ENCODE results near the gene CHST11. TPM values are rescaled to one million over a fixed set of nuclear protein-coding genes. Genes with fewer than 3 reads are reported as not detected.

CHST11 gene
- total RNA-seq, 1 donor from 2014 or later: 20.6 TPM

- peak; percentile 66 for DNase-seq (ENCODE audit: low read depth)
These were observed 24.2 kb downstream of the CHST11 start for GRCh38 chr12:104480826-104481440.

GRCh38 chr12:104482113-104482512, 25.4 kb downstream of the CHST11 start:
- DNase-seq (ENCODE audit: low read depth): no peak

- no peak for DNase-seq (ENCODE audit: low read depth)
These were observed 26.0 kb downstream of the CHST11 start for GRCh38 chr12:104482748-104483147.

DNA sequence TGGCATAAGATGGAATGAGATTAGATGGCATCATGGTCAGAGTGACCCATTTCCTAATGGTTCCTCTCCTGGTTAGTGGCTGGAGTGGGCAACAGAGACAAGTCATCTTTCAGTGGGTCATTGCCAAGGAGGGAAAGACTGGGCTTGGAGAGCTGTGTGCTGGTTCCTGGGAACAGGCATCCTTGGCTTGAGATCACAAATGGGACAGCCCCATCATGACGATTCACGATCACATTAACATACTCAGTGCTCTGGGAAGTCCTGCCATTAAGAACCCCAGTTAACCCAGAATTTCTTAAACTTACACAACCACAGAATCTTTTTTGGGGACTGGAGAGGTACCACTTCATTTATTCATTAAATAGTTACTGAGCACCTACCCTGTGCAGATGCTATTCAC, 27.3 kb downstream of the CHST11 start:
- no peak for DNase-seq (ENCODE audit: low read depth)

DNA sequence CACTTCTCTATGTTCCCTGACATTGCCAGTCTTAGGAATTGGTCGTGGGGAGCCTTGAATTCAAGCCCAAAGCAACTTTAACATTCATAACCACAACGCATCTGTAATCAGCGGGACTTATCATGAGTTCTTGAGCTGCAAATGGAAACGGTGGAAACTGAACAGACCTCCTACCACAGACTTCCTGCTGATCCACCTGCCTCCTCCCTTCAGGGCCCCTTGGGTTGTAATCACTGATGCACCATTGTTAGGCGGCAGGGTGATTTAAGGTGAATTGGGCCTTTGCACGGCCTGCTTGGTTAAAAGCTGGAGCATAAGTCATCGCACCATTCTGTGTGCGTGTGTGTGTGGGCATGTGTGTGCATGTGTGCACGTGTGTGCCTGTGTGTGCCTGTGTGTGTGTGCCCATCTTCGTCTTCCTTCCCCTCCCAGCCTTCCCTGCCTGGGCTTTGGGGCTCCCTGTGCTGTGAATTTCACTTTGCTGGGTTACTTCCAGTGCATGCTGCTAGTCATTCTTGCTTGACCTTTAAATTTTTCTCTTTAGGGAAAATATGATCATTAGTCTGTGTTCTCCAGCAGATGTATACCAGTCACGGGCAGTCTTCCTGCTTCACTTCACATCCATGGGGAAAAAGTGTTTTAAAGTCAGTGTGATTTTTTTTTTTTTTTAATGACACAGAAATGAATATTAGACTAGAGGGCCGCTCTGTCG, 29.1 kb downstream of the CHST11 start:
- DNase-seq (ENCODE audit: low read depth): no peak

DNA sequence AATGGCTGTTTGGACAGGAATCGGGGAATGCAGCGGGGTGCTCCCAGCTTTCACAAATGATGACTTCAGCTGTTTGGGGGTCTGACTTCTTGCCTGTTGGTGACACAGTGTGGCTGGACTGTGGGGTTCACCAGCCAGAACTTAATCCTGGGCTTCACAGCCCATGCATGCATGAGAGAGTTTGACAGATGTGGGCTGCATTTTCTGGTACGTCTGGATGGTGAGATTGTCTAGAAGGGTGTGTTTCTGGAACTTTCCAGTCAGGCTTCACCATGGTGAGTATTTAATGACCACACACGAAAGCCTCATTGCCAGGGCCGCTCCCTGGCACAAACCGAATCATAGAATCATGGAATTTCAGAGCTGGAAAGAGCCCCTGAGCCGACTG, 29.6 kb downstream of the CHST11 start:
- DNase-seq (ENCODE audit: low read depth): no peak

GRCh38 chr12:104486943-104487819, 30.4 kb downstream of the CHST11 start:
- peak; percentile 48 for DNase-seq (ENCODE audit: low read depth)

DNA sequence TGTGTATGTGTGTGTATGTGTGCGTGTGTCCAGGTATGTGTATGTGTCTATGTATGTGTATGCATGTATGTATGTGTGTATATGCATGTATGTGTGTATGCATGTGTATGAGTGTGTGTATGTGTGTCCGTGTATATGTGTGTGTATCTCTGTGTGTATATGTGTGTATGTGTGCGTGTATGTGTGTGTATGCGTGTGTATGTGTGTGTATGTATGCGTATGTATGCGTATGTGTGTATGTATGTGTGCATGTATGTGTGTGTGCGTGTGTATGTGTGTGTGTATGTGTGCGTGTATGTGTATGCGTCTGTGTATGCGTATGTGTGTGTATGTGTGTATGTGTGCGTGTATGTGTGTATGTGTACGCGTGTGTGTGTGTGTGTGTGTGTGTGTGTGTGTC, 31.6 kb downstream of the CHST11 start:
- no peak for DNase-seq (ENCODE audit: low read depth)

DNA sequence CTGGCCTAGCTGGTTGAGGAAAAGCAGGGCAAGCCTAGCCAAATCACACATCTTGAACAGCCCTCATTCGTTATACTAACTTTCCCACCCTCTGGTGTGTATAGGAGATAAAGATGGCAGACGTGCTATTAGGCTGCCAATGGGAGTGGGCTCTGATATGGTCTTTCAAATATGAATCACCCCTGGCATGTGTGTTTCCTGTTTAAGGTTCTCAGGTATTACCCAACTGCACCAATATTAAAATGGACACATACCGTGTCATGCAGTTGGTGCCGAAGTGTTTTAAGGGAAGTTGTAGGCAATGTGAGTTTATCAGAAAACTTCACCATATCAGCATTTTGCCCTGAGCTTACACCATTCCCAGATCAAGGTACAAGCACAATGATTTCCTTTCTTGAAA, 33.4 kb downstream of the CHST11 start:
- DNase-seq (ENCODE audit: low read depth): no peak

- no peak for DNase-seq (ENCODE audit: low read depth)
These were observed 34.1 kb downstream of the CHST11 start for GRCh38 chr12:104490850-104491249.

DNA sequence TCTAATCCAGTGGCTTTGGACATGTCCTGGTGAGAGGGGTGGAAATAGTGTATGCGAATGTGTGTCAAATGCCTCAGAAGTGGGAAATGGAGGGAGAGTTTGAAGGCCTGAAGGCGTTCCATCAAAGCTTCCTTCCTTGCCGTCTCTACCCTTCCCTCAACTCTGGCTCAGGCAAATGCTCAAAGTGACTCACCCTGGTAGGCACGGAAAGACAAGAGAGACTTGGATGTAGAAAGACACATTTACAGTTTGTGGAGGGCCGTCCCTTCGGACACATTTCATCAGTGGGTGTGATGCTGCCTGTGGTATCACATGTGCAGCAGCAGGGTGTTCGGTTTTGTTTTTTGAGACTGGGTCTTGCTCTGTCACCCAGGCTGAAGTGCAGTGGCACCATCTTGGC, 36.7 kb downstream of the CHST11 start:
- DNase-seq (ENCODE audit: low read depth): no peak

DNA sequence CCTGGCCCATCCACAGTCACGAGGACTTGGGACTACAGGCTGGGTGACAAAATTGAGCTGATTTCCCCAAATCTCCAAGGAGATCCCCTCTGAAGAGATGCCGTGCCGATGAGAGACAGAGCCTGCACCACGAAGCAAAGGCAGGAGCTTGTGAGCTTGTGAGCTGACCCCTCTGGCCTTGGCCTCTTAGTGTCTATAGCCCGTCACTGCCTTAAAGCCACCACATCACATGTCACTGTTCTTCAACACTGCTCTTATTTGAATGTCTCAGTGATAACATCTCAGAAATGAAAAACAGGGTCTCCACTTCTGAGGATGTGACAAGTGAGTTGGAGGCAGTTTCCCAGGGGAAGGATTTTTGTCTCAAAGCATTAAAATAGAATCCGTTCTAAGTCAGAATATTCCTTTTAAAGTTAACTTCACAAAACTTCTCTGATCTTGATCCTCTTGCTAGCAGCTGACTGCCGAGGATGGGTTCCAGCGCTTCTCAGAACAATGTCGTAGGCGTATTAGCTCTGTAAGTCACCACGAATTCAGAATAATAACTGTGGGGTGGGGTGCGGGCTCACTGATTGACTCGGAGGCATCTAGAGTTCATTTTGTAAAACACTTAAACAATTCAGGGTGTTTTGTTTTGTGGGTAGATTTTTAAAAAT, 37.5 kb downstream of the CHST11 start:
- DNase-seq (ENCODE audit: low read depth): no peak

- DNase-seq (ENCODE audit: low read depth): no peak
These were observed 38.0 kb downstream of the CHST11 start for GRCh38 chr12:104494793-104495158.

- no peak for DNase-seq (ENCODE audit: low read depth)
These were observed 39.0 kb downstream of the CHST11 start for GRCh38 chr12:104495786-104496185.

DNA sequence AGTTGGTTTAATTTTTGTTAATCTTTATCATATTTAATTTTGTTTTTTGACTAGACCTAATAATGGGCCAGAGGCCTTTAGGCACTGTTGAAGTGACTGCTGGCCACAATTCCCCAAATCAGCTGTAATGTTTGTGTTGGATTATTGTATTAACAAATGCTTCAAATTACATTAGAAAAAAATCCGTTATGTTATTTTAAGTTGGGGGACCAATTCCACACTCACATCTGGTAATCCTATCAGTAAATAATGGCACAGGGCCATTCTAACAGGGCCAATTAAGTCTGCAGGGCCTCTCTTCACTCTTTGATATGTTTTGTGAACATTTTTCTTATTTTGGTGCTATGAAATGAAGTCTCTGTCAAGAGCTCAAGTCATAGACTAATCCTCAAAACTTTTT, 39.6 kb downstream of the CHST11 start:
- no peak for DNase-seq (ENCODE audit: low read depth)

- no peak for DNase-seq (ENCODE audit: low read depth)
These were observed 41.6 kb downstream of the CHST11 start for GRCh38 chr12:104498211-104498801.

DNA sequence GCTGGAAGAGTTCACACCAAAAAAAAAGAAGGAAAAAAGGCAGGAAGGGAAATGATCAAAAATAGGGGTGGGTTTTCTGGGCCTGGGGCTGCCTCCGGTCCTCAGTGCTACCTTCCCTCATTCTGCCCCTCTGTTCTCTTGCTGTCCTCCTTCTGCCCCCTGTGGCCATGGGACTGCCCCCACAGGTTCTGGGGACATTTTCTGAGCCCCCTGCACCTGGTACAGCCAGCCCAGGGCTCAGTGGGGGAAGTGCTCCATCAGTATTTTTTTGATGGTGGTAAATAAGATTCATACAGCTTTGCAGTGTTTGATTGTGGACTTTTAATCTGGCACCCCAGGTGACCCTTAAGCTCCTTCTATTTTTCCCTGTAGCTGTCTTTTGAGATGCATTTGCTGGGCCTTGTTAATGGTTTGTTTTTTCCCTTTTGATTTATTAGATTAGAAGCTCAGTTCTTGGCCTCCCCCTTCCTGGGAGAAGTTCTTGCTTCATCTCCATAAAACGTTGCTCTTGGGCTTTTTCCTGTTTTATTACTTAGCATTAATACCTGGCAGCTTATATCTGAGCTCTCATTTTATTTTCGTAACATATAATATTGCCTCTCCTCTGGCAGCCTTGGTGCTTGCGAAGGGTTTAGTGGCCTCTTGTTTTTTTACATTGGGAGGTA, 43.1 kb downstream of the CHST11 start:
- DNase-seq (ENCODE audit: low read depth): peak; percentile 23

DNA sequence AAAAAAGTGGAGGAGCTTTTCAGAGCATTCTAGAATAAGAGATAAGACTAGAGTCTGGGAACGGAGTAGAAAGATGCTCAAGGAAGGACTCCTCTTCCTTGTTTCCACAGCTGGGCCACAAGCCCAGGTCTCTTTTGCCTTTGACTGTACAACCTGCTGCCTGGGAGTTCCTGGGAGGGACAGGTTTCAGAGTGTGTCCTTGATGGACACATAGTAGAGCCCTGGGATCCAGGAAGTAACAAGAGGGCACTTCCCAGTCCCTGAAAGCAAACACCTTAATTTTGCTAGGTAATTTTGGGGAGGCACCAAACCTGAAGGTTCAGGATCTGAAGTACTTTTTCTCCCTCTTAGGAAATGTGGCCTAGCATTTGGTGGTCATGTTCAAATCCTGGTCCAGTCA, 44.4 kb downstream of the CHST11 start:
- no peak for DNase-seq (ENCODE audit: low read depth)

DNA sequence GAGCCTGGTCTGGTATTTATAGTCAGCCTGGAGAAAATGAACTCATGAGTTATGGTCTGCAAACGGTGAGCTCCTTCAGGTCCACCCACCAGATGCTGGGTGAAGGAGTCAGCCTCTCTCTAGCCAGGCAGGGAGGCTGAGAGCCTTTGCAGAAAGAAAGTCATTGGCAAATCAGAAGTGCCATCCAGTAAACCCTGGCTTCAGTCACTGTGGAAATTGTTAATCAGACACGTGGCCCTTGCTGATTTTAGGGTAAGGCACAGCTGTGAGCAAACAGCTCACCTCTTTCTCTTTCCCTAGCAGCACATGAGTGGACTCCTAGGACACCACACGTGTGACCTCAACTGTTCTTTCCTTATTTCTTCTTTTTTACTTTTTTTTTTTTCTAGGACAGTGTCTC, 44.9 kb downstream of the CHST11 start:
- no peak for DNase-seq (ENCODE audit: low read depth)

DNA sequence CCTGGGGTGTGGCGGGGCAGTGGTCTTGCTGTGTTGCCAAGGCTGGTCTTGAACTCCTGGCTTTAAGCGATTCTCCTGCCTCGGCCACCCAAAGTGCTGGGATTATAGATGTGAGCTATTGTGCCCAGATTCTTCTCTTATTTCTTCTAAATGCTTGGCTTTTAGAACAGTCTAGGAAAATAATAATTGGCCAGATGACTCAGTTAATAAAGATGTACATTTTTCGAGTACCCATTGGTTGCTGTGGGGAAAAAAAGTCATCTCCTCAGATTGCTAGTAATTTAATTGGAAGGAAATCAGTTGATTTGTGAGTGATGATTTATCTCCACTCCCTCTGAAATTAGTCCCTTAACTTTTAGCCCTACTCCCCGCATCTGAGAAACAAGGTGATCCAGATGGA, 45.5 kb downstream of the CHST11 start:
- no peak for DNase-seq (ENCODE audit: low read depth)

- DNase-seq (ENCODE audit: low read depth): no peak
These were observed 45.9 kb downstream of the CHST11 start for GRCh38 chr12:104502638-104503037.
